ENCODE data around the gene PRKX.
"Not testable (repeated sequence)": the region's sequence is repeated elsewhere in the genome, so short reads cannot be mapped to it uniquely, and the experiment has no call there.

The PRKX gene

GRCh38 chrX:3648084-3648483, 65.4 kb downstream of the PRKX start:
- no peak for DNase-seq

GRCh38 chrX:3639858-3640631, 73.4 kb downstream of the PRKX start:
- DNase-seq, result not testable (repeated sequence)

- no peak for DNase-seq
Measured at GRCh38 chrX:3639236-3639635, 74.2 kb downstream of the PRKX start.

GRCh38 chrX:3638280-3638873, 75.1 kb downstream of the PRKX start:
- peak; percentile 28 for DNase-seq

- no peak for DNase-seq
Measured at GRCh38 chrX:3636803-3637202, 76.6 kb downstream of the PRKX start.

- no peak for DNase-seq
Measured at GRCh38 chrX:3631196-3631595, 82.3 kb downstream of the PRKX start.

- DNase-seq, result no peak
Measured at GRCh38 chrX:3627594-3627993, 85.9 kb downstream of the PRKX start.

GRCh38 chrX:3621414-3621813, 92.0 kb downstream of the PRKX start:
- no peak for DNase-seq

- not testable (repeated sequence) for DNase-seq
Measured at GRCh38 chrX:3611744-3612143, 101.7 kb downstream of the PRKX start.

GRCh38 chrX:3609810-3610209, 103.6 kb downstream of the PRKX start:
- DNase-seq, result no peak

GRCh38 chrX:3603026-3603661, 110.3 kb downstream of the PRKX start:
- no peak for DNase-seq

- DNase-seq, result no peak
Measured at GRCh38 chrX:3599802-3600430, 113.5 kb downstream of the PRKX start.

- no peak for DNase-seq
Measured at GRCh38 chrX:3598709-3599108, 114.7 kb downstream of the PRKX start.

- no peak for DNase-seq
Measured at GRCh38 chrX:3598046-3598605, 115.3 kb downstream of the PRKX start.

- DNase-seq, result no peak
Measured at GRCh38 chrX:3592184-3592583, 121.3 kb downstream of the PRKX start.

GRCh38 chrX:3589474-3589873, 124.0 kb downstream of the PRKX start:
- no peak for DNase-seq

GRCh38 chrX:3585719-3586118, 127.7 kb downstream of the PRKX start:
- no peak for DNase-seq

GRCh38 chrX:3584415-3584996, 128.9 kb downstream of the PRKX start:
- DNase-seq, result no peak

GRCh38 chrX:3582451-3582850, 131.0 kb downstream of the PRKX start:
- no peak for DNase-seq

- no peak for DNase-seq
Measured at GRCh38 chrX:3581609-3582108, 131.8 kb downstream of the PRKX start.

- no peak for DNase-seq
Measured at GRCh38 chrX:3577551-3577950, 135.9 kb downstream of the PRKX start.

- no peak for DNase-seq
Measured at GRCh38 chrX:3576886-3577501, 136.5 kb downstream of the PRKX start.

Data from DMS53 (cell line).